ENCODE results near the gene TMEM120B.
A peak's percentile ranks its signal among the peaks of the same experiment; 100 is the strongest.
"Not testable (repeated sequence)": the region's sequence is repeated elsewhere in the genome, so short reads cannot be mapped to it uniquely, and the experiment has no call there.

Gene TMEM120B

GRCh38 chr12:121713257-121713777 is 765 bp downstream of the TMEM120B start:
- Histone ChIP-seq H2BK15ac (ENCODE audit: low read depth, poor library complexity, severe bottlenecking) (no peak overlapping the region), H2AK5ac (ENCODE audit: low read length, severe bottlenecking) (no peak overlapping the region), H2AFZ (ENCODE audit: low read depth, low read length) (peak overlapping the region; percentile 83), H3K14ac (ENCODE audit: low read length in 2 of 2) (peak overlapping the region in 1 of 2 experiments; percentile 95), H3K4me1 (ENCODE audit: control insufficient read depth, insufficient read depth, low read depth, low read length) (peaks cover 32% of the 10 kb centered on the region), H4K91ac (ENCODE audit: low read length) (peak overlapping the region; percentile 86), H3K18ac (ENCODE audit: low read depth in 1 of 2, low read length in 2 of 2) (peak overlapping the region in 1 of 2 experiments; percentile 98), H2BK5ac (ENCODE audit: low read depth, low read length, poor library complexity, severe bottlenecking) (no peak overlapping the region), H2BK120ac (ENCODE audit: low read depth, low read length) (peak overlapping the region; percentile 73), H3K79me1 (replicated peaks; ENCODE audit: low read length, poor library complexity, severe bottlenecking) (peaks cover 23% of the 10 kb centered on the region), H3K9ac (ENCODE audit: low read length) (peak overlapping the region; percentile 99), H3K4me3 (ENCODE audit: insufficient read depth in 1 of 2, low read depth in 1 of 2, low read length in 2 of 2) (peak overlapping the region; percentile 87 to 97), H4K8ac (ENCODE audit: low read length) (peak overlapping the region; percentile 64), H3K23ac (ENCODE audit: low read length in 2 of 2) (peak overlapping the region in 1 of 2 experiments; percentile 91), H2BK12ac (ENCODE audit: low read length in 2 of 2) (peak overlapping the region in 1 of 2 experiments; percentile 57), H3K27ac (ENCODE audit: low read length, poor library complexity, severe bottlenecking) (no peak overlapping the region), H3K36me3 (ENCODE audit: control insufficient read depth in 1 of 2, insufficient read depth in 2 of 2, low read depth in 1 of 2, low read length in 2 of 2) (peaks cover 0 to 7% of the 10 kb centered on the region in 2 experiments), H3K4ac (ENCODE audit: low read depth in 1 of 2, low read length in 2 of 2) (peak overlapping the region in 1 of 2 experiments; percentile 88), H3K4me2 (ENCODE audit: low read length, poor library complexity, severe bottlenecking) (peak overlapping the region; percentile 99), H3K9me3 (ENCODE audit: control insufficient read depth, low read length) (no peaks in the 10 kb centered on the region), H3K27me3 (ENCODE audit: control insufficient read depth in 1 of 2, insufficient read depth in 1 of 2, low read length in 2 of 2) (no peaks in the 10 kb centered on the region)
- peak; percentile 55 for DNase-seq
- 29% methylated on average over 13 of the region's 14 CpGs for WGBS

GRCh38 chr12:121713793-121714192 is 1.2 kb downstream of the TMEM120B start:
- Histone ChIP-seq H3K4me3 (ENCODE audit: insufficient read depth in 1 of 2, low read depth in 1 of 2, low read length in 2 of 2) (peak overlapping the region in 1 of 2 experiments; percentile 87), H3K27me3 (ENCODE audit: control insufficient read depth in 1 of 2, insufficient read depth in 1 of 2, low read length in 2 of 2) (no peaks in the 10 kb centered on the region), H3K18ac (ENCODE audit: low read depth in 1 of 2, low read length in 2 of 2) (no peak overlapping the region), H3K23ac (ENCODE audit: low read length in 2 of 2) (peak overlapping the region in 1 of 2 experiments; percentile 86), H2BK5ac (ENCODE audit: low read depth, low read length, poor library complexity, severe bottlenecking) (no peak overlapping the region), H2BK120ac (ENCODE audit: low read depth, low read length) (no peak overlapping the region), H3K9ac (ENCODE audit: low read length) (peak overlapping the region; percentile 99), H3K79me1 (replicated peaks; ENCODE audit: low read length, poor library complexity, severe bottlenecking) (peaks cover 25% of the 10 kb centered on the region), H3K4me2 (ENCODE audit: low read length, poor library complexity, severe bottlenecking) (peak overlapping the region; percentile 99), H3K36me3 (ENCODE audit: control insufficient read depth in 1 of 2, insufficient read depth in 2 of 2, low read depth in 1 of 2, low read length in 2 of 2) (peaks cover 0 to 7% of the 10 kb centered on the region in 2 experiments), H3K14ac (ENCODE audit: low read length in 2 of 2) (no peak overlapping the region), H3K4ac (ENCODE audit: low read depth in 1 of 2, low read length in 2 of 2) (peak overlapping the region in 1 of 2 experiments; percentile 24), H2BK15ac (ENCODE audit: low read depth, poor library complexity, severe bottlenecking) (peak overlapping the region; percentile 26), H3K4me1 (ENCODE audit: control insufficient read depth, insufficient read depth, low read depth, low read length) (peaks cover 32% of the 10 kb centered on the region), H3K9me3 (ENCODE audit: control insufficient read depth, low read length) (no peaks in the 10 kb centered on the region), H4K8ac (ENCODE audit: low read length) (no peak overlapping the region), H2AK5ac (ENCODE audit: low read length, severe bottlenecking) (peak overlapping the region; percentile 62), H2BK12ac (ENCODE audit: low read length in 2 of 2) (no peak overlapping the region), H4K91ac (ENCODE audit: low read length) (peak overlapping the region; percentile 2), H2AFZ (ENCODE audit: low read depth, low read length) (no peak overlapping the region), H3K27ac (ENCODE audit: low read length, poor library complexity, severe bottlenecking) (no peak overlapping the region)
- WGBS, result 81% methylated on average over 6 of the region's 6 CpGs
- DNase-seq, result peak; percentile 27

GRCh38 chr12:121715055-121715454 is 2.5 kb downstream of the TMEM120B start:
- not testable (repeated sequence) for H2AK5ac ChIP-seq (ENCODE audit: low read length, severe bottlenecking); H3K4ac ChIP-seq (ENCODE audit: low read depth in 1 of 2, low read length in 2 of 2); H3K14ac ChIP-seq (ENCODE audit: low read length in 2 of 2); DNase-seq; H3K23ac ChIP-seq (ENCODE audit: low read length in 2 of 2); H2BK12ac ChIP-seq (ENCODE audit: low read length in 2 of 2); H4K8ac ChIP-seq (ENCODE audit: low read length); H3K9me3 ChIP-seq (ENCODE audit: control insufficient read depth, low read length); H3K27me3 ChIP-seq (ENCODE audit: control insufficient read depth in 1 of 2, insufficient read depth in 1 of 2, low read length in 2 of 2); H4K91ac ChIP-seq (ENCODE audit: low read length); H3K18ac ChIP-seq (ENCODE audit: low read depth in 1 of 2, low read length in 2 of 2); H3K9ac ChIP-seq (ENCODE audit: low read length); H2AFZ ChIP-seq (ENCODE audit: low read depth, low read length); H2BK15ac ChIP-seq (ENCODE audit: low read depth, poor library complexity, severe bottlenecking); H3K36me3 ChIP-seq (ENCODE audit: control insufficient read depth in 1 of 2, insufficient read depth in 2 of 2, low read depth in 1 of 2, low read length in 2 of 2); H2BK5ac ChIP-seq (ENCODE audit: low read depth, low read length, poor library complexity, severe bottlenecking); H2BK120ac ChIP-seq (ENCODE audit: low read depth, low read length); H3K4me2 ChIP-seq (ENCODE audit: low read length, poor library complexity, severe bottlenecking); H3K27ac ChIP-seq (ENCODE audit: low read length, poor library complexity, severe bottlenecking); H3K4me3 ChIP-seq (ENCODE audit: insufficient read depth in 1 of 2, low read depth in 1 of 2, low read length in 2 of 2)
- Histone ChIP-seq H3K79me1 (replicated peaks; ENCODE audit: low read length, poor library complexity, severe bottlenecking) (peaks cover 32% of the 10 kb centered on the region), H3K4me1 (ENCODE audit: control insufficient read depth, insufficient read depth, low read depth, low read length) (peaks cover 35% of the 10 kb centered on the region)
- WGBS, result 97% methylated on average over 6 of the region's 7 CpGs

GRCh38 chr12:121715862-121716435 is 3.4 kb downstream of the TMEM120B start:
- Histone ChIP-seq H3K4me3 (ENCODE audit: insufficient read depth in 1 of 2, low read depth in 1 of 2, low read length in 2 of 2) (no peak overlapping the region), H3K18ac (ENCODE audit: low read depth in 1 of 2, low read length in 2 of 2) (peak overlapping the region in 1 of 2 experiments; percentile 11), H2BK12ac (ENCODE audit: low read length in 2 of 2) (no peak overlapping the region), H3K23ac (ENCODE audit: low read length in 2 of 2) (no peak overlapping the region), H2AFZ (ENCODE audit: low read depth, low read length) (no peak overlapping the region), H2BK120ac (ENCODE audit: low read depth, low read length) (no peak overlapping the region), H4K91ac (ENCODE audit: low read length) (no peak overlapping the region), H3K79me1 (replicated peaks; ENCODE audit: low read length, poor library complexity, severe bottlenecking) (peaks cover 38% of the 10 kb centered on the region), H3K9me3 (ENCODE audit: control insufficient read depth, low read length) (no peaks in the 10 kb centered on the region), H3K27ac (ENCODE audit: low read length, poor library complexity, severe bottlenecking) (no peak overlapping the region), H2BK15ac (ENCODE audit: low read depth, poor library complexity, severe bottlenecking) (peak overlapping the region; percentile 6), H3K4ac (ENCODE audit: low read depth in 1 of 2, low read length in 2 of 2) (no peak overlapping the region), H3K14ac (ENCODE audit: low read length in 2 of 2) (no peak overlapping the region), H3K27me3 (ENCODE audit: control insufficient read depth in 1 of 2, insufficient read depth in 1 of 2, low read length in 2 of 2) (no peaks in the 10 kb centered on the region), H3K4me1 (ENCODE audit: control insufficient read depth, insufficient read depth, low read depth, low read length) (peaks cover 38% of the 10 kb centered on the region), H4K8ac (ENCODE audit: low read length) (no peak overlapping the region), H3K4me2 (ENCODE audit: low read length, poor library complexity, severe bottlenecking) (no peak overlapping the region), H2BK5ac (ENCODE audit: low read depth, low read length, poor library complexity, severe bottlenecking) (no peak overlapping the region), H2AK5ac (ENCODE audit: low read length, severe bottlenecking) (peak overlapping the region; percentile 53), H3K9ac (ENCODE audit: low read length) (no peak overlapping the region), H3K36me3 (ENCODE audit: control insufficient read depth in 1 of 2, insufficient read depth in 2 of 2, low read depth in 1 of 2, low read length in 2 of 2) (peaks cover 6 to 7% of the 10 kb centered on the region in 2 experiments)
- DNase-seq, result peak; percentile 24
- WGBS, result 80% methylated on average over 6 of the region's 6 CpGs

Measured in mesenchymal stem cell (in vitro differentiated cells and primary cell).